Measurements from ENCODE around the gene TNFRSF25. TPM values are rescaled to one million over a fixed set of nuclear protein-coding genes. Genes with fewer than 3 reads are reported as not detected.

Gene TNFRSF25
- total RNA-seq, 4 donors from 2014 or later: 2.1 to 11.5 (median 5.7) TPM

DNA sequence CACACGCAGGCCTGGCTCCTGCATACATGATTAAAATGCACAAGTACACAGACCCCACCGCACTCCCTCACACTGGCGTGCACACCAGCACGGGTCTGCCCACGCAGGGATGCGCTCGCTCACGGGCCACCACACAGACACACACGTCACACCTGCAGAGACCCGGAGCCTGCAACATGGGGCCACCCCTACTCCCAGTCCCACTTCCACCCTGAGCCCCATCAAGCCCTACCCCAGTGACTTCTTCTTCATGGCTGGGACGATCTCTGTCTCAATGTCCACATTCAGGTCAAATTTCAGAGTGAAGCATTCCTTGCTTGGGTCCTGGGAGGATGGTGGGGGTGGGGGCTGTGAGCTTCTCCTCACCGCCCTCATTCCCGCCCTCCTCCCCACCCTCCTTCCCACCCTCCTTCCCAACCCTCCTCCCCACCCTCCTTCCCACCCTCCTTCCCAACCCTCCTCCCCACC lies 8.9 kb upstream of the TNFRSF25 start:
- TF ChIP-seq, protein P1, sequence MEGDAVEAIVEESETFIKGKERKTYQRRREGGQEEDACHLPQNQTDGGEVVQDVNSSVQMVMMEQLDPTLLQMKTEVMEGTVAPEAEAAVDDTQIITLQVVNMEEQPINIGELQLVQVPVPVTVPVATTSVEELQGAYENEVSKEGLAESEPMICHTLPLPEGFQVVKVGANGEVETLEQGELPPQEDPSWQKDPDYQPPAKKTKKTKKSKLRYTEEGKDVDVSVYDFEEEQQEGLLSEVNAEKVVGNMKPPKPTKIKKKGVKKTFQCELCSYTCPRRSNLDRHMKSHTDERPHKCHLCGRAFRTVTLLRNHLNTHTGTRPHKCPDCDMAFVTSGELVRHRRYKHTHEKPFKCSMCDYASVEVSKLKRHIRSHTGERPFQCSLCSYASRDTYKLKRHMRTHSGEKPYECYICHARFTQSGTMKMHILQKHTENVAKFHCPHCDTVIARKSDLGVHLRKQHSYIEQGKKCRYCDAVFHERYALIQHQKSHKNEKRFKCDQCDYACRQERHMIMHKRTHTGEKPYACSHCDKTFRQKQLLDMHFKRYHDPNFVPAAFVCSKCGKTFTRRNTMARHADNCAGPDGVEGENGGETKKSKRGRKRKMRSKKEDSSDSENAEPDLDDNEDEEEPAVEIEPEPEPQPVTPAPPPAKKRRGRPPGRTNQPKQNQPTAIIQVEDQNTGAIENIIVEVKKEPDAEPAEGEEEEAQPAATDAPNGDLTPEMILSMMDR (IDR thresholded peaks at IDR 0.05; ENCODE audit: low read depth): no peak

DNA sequence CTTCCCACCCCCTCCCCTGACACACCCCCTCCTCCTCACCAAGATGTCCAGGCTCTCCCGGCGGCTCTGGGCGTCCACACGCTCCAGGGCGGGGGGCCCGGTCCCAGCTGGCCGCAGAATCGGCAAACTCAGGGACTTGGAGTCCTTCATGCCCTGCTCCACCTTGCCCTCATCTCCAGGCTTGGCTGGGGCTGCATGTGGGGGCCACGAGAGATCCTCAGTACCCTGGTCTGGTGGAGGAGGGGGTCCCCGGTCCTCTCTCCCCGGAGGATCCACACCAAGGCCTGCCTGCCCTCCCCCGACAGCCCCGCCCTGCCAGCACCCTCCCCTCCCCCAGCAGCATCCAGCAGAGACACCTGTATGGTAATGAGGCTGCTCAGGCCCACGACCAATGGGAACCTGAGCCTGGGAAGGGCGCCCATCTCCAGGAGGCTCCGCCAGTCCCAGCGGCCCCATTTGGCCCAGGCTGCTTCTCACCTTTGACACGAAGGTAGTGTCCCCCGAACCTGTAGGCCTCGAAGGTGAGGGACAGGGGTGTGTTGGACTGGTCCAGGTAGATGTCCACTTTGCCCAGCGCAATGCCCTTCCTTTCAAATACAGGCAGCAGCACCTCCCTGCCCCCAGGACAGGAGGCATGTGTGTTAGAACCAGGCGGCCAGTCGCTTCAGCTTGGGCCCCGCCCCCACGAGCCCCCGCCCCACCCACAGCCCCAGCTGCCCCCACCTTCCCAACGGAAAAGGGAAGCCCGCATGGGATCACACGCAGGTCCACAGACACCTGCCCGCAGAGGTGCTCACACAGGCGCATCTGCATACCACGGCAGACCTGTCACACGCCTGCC lies 8.2 kb upstream of the TNFRSF25 start:
- TF ChIP-seq, protein P1 (IDR thresholded peaks at IDR 0.05; ENCODE audit: low read depth): no peak

DNA sequence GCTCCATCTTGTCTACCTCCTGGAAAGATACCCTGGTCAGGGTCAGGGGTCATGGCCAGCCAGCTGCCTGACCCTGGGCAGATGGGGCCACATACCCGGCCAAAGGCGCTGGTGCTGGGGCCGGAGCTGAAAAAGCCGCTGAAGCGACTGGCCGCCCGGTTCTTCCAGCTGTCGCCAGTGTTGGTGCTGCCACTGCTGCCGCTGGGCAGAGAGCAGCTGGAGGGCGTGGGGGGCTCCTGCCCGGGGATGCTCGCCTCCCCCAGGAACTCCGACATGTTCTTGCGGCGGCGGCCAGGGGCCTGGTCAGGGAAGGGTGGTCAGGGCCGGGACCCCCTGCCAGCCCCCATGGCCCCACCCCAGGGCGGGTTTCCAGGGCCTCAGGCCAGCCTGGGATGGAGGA lies 7.2 kb upstream of the TNFRSF25 start:
- TF ChIP-seq, protein P1 (IDR thresholded peaks at IDR 0.05; ENCODE audit: low read depth): no peak

DNA sequence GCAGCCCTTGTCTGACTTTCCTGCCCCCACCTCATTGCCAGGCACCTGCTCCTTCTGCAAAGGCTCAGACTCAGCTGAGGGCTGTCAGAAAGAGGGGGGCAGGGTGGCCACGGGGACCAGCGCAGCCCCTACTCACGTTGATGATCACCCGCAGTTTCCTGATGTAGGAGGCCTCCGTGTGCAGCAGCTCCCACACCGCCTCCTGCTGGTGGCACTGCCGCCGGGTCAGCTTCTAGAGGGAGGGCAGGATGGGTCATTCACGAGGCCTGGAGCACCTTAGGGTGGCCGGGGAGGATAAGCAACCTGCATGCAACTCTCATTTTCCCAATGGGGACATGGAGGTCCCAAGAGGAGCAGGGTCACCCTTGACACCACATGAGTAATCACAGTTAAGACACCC lies 6.4 kb upstream of the TNFRSF25 start:
- TF ChIP-seq, protein P1 (IDR thresholded peaks at IDR 0.05; ENCODE audit: low read depth): no peak

DNA sequence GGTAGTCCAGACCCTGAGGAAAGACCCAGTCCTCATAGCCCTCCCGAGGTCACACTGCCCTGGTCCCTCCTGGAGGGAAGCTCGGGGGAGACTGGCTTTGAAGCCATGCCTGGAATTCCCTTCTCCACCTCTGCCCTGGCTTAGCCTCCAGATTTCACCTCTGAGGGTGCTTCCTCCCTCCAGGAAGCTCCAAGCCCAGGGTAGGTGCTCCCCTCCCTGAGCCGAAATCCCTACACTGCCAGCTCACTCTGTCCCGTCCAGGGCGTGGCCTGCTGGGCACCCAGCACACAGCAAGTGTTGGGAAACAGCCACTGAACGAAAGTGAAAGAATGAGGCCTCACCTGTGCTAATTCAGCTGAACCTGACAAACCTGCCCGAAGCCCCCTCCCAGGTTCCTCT lies 6.0 kb upstream of the TNFRSF25 start:
- TF ChIP-seq, protein P1 (IDR thresholded peaks at IDR 0.05; ENCODE audit: low read depth): no peak

DNA sequence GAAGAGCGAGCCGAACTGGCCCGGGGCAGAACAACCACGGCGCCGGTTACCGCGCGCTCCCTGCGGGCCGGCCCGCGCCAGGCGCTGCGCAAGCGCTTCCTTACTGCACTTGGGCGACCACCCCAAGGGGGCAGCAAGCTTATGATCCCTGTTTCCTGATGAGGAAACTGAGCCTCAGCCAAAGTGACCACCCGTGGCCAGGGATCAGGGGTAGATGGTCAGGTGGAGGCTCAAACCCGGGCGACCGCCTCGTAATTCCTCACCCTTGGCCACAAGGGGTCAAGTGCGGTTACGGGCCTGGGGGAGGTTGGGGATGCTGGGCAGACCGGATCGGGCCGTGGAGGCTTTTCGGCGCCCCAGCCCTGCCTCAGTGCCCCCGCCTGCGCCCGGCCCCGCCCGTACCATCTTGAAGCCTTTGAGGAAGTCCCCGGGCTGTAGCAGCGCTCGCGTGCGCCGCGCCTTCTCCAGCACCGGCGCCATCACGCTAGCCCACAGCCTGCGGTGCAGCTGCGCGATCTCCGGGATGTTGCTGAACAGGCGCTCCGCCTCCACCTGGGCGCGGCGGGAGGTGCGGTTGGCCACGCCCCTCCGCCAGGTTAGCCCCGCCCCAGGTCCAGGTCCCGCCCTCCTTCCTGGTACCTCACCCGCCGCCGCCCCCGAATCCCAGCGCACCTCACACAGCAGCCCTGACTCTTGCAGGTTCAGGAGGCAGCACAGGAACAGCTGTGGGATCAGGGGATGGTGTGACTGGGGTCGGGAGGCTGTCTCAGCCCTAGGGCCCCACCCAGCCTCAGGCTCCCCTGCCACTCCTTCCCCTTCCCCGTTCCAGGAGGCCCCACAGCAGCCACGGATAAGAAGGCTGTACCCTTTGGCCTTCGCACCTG lies 5.4 kb upstream of the TNFRSF25 start:
- TF ChIP-seq, protein P1 (IDR thresholded peaks at IDR 0.05; ENCODE audit: low read depth): no peak
